ENCODE data around the gene RRP36.

Gene RRP36

DNA sequence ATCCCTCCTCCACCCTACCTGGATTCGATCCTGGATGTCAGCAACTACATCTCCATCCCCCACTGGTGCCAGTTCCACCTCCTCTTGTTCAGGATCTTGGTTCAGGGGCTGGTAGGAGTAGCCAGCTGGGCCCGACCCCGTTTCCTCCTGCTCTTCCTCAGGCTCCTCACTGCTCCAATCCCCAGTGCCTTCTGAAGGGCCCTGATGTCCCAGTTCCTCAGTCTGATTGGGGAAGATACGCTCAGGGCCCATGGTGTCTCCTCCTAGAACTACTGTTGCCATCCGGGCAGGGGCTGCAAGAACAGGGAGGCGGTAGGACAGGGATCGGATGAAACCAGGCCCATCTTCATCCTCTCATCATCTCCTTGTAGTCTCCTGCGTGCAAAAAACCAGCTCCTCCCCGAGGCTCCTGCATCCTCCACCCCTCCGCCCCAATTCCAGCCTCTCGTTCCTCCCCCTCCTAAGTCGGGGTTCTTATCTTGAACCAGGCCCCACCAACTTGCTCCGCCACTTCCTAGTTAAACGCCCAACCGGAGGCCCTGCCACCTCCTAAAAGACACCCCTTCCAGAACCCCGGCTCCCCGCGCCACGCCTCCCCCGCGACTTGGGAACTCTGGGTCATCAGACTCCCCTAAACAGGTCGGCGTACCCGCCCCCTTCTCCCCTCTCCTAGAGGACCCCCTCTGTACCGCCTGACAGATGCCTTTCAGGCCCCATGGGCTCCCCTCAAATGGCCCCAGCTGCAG is 8.2 kb upstream of the RRP36 start:
- Histone ChIP-seq H3K4me3 (replicated peaks; ENCODE audit: insufficient read depth, low read length) (peak overlapping the region; percentile 94), H3K27me3 (ENCODE audit: insufficient read depth, poor library complexity, severe bottlenecking) (no peaks in the 10 kb centered on the region), H3K27ac (replicated peaks) (peak overlapping the region; percentile 64)
- peak in 1 of 2 experiments; percentile 63 for DNase-seq (ENCODE audit: low read depth in 1 of 2, low spot score in 1 of 2)
- TF ChIP-seq, protein P1, sequence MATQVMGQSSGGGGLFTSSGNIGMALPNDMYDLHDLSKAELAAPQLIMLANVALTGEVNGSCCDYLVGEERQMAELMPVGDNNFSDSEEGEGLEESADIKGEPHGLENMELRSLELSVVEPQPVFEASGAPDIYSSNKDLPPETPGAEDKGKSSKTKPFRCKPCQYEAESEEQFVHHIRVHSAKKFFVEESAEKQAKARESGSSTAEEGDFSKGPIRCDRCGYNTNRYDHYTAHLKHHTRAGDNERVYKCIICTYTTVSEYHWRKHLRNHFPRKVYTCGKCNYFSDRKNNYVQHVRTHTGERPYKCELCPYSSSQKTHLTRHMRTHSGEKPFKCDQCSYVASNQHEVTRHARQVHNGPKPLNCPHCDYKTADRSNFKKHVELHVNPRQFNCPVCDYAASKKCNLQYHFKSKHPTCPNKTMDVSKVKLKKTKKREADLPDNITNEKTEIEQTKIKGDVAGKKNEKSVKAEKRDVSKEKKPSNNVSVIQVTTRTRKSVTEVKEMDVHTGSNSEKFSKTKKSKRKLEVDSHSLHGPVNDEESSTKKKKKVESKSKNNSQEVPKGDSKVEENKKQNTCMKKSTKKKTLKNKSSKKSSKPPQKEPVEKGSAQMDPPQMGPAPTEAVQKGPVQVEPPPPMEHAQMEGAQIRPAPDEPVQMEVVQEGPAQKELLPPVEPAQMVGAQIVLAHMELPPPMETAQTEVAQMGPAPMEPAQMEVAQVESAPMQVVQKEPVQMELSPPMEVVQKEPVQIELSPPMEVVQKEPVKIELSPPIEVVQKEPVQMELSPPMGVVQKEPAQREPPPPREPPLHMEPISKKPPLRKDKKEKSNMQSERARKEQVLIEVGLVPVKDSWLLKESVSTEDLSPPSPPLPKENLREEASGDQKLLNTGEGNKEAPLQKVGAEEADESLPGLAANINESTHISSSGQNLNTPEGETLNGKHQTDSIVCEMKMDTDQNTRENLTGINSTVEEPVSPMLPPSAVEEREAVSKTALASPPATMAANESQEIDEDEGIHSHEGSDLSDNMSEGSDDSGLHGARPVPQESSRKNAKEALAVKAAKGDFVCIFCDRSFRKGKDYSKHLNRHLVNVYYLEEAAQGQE (IDR thresholded peaks at IDR 0.05; ENCODE audit: insufficient replicate concordance, low read depth): no peak
- TF ChIP-seq SPI1 (IDR thresholded peaks at IDR 0.05; ENCODE audit: borderline replicate concordance, low read depth): no peak

DNA sequence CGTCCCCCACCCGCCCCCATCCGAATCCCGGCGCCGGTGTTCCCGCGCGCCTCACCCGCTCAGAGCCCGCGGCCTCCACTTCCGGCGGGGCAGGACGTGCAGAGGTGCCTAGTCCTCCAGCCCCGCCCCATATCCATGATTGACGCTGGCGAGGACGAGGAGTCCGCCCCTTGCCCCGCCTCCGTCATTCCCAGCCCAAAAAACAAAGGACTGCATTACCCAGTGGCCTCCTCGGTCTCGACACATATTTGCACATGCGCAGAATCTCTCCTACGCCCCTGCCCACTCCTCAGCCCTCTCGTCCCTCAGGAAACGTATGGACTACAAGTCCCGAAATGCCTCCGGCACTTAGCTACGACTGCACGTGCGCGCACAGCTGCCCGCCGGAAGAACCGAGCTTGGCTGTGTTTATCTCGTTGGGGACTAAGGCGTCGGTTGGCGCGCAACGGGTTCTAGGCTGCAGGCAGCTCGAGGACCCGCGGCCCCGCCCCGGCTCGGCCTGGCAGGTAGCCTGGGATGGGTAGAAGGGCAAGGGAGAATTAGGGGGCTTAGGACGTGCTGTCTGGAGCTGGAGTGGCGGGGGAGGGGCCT is 7.5 kb upstream of the RRP36 start, which contains the start of the genes KLHDC3 and MEA1:
Gene KLHDC3 (plus strand): TSS at position 407 of the 591 bp plus-strand sequence. CDS start 2,944 bp downstream, outside the sequence.
Gene MEA1 (minus strand): TSS at position 104 of the 591 bp plus-strand sequence. CDS start 133 bp downstream, outside the sequence.
- TF ChIP-seq CTCF (IDR thresholded peaks at IDR 0.05; ENCODE audit: insufficient read depth, low read length) (no peak), POLR2AphosphoS5 (IDR thresholded peaks at IDR 0.05; ENCODE audit: low read depth) (peak; percentile 59; the same call in 1 of the 2 replicates), GABPA (IDR thresholded peaks at IDR 0.05; ENCODE audit: low read depth) (peak; percentile 73)
- H3K27ac ChIP-seq (replicated peaks): peak within 1 kb of the TSS; percentile 70
- peak; percentile 100 for DNase-seq (ENCODE audit: low read depth in 1 of 2, low spot score in 1 of 2)
- H3K4me3 ChIP-seq (replicated peaks; ENCODE audit: insufficient read depth, low read length): peak within 1 kb of the TSS; percentile 94
- no peaks in the 10 kb centered on the region for H3K27me3 ChIP-seq (ENCODE audit: insufficient read depth, poor library complexity, severe bottlenecking)

DNA sequence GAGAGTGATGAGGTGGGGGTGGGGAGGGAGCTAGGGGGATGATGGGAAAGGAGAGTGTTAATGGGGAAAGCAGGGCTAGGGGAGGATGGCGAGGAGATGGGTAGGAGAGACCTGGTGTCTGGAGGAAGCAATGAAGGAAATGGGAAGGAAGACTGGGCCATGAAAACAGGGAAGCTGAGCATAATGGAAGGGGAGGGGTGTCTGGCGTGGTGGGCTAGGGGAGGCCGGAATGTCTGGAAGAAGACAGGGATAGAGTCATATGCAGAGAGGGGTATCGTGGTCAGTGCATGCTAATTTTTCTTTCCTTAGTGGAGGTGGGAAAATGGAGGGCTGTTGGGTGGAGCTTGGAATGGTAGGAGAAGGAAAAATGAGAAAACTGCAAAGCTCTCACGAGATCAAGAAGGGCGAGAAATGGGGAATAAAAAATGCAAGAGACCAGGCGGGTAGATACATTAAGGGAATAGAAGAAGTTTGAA is 7.0 kb upstream of the RRP36 start:
- H3K27me3 ChIP-seq (ENCODE audit: insufficient read depth, poor library complexity, severe bottlenecking): no peaks in the 10 kb centered on the region
- H3K4me3 ChIP-seq (replicated peaks; ENCODE audit: insufficient read depth, low read length): peak overlapping the region; percentile 94
- peak overlapping the region; percentile 70 for H3K27ac ChIP-seq (replicated peaks)
- TF ChIP-seq CTCF (IDR thresholded peaks at IDR 0.05; ENCODE audit: insufficient read depth, low read length): no peak
- TF ChIP-seq, protein P1 (IDR thresholded peaks at IDR 0.05; ENCODE audit: insufficient replicate concordance, low read depth): no peak
- no peak for TF ChIP-seq POLR2AphosphoS5 (IDR thresholded peaks at IDR 0.05; ENCODE audit: low read depth)
- no peak for TF ChIP-seq GABPA (IDR thresholded peaks at IDR 0.05; ENCODE audit: low read depth)
- TF ChIP-seq SPI1 (IDR thresholded peaks at IDR 0.05; ENCODE audit: borderline replicate concordance, low read depth): no peak
- DNase-seq (ENCODE audit: low read depth in 1 of 2, low spot score in 1 of 2): no peak

All from HL-60 (cell line).